Measurements from ENCODE around the gene TRAK1. TPM values are rescaled to one million over a fixed set of nuclear protein-coding genes. Genes with fewer than 3 reads are reported as not detected.

The TRAK1 gene
- total RNA-seq, 1 donor from 2014 or later = 273 TPM

GRCh38 chr3:42273361-42273760 is 182.2 kb downstream of the TRAK1 start:
- DNase-seq = no peak
- intact Hi-C loops (cut with DNase I) = no loop called here
- no peak for ATAC-seq (ENCODE audit: poor library complexity)

GRCh38 chr3:42274266-42274665 is 183.1 kb downstream of the TRAK1 start:
- intact Hi-C loops (cut with DNase I) = no loop called here
- ATAC-seq (ENCODE audit: poor library complexity) (no peak), DNase-seq (no peak)

- DNase-seq (no peak), ATAC-seq (ENCODE audit: poor library complexity) (no peak)
- intact Hi-C loops (cut with DNase I) = no loop called here
These were observed 184.1 kb downstream of the TRAK1 start for GRCh38 chr3:42275217-42275616.

Other genes starting within 250 kb of the TRAK1 start
- gene ULK4, start 129.3 kb upstream of the TRAK1 start, total RNA-seq = 3.7 TPM
- not detected for gene CCK, start 174.8 kb downstream of the TRAK1 start, total RNA-seq

Measured in Right ventricle myocardium superior (tissue), 1 donor.